Measurements from ENCODE around the gene RFLNA.

Gene RFLNA

GRCh38 chr12:124336742-124337520, 42.0 kb downstream of the RFLNA start:
- no peak for DNase-seq (ENCODE audit: low read depth in 3 of 3)

GRCh38 chr12:124337622-124338021, 42.7 kb downstream of the RFLNA start:
- DNase-seq (ENCODE audit: low read depth in 3 of 3), result no peak

DNA sequence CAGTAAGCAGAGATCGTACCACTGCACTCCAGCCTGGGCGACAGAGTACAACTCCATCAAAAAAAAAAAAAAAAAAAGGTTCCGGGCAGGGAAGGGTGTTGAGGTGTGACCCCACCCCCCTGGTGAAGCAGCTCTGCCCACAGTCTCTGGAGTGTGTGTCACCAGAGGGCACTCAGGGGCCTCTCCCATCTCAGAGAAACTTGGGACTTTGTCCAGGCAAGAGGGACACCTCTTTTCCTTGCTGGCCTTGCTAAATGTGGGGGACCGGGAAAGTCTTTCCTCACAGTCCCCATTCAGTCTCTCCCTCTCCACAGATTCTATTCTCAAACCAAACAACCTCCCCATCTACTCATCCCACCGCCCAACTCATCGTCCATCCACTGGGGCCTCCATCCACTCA, 43.6 kb downstream of the RFLNA start:
- no peak for DNase-seq (ENCODE audit: low read depth in 3 of 3)

- no peak for DNase-seq (ENCODE audit: low read depth in 3 of 3)
Measured at GRCh38 chr12:124338876-124339603, 44.1 kb downstream of the RFLNA start.

DNA sequence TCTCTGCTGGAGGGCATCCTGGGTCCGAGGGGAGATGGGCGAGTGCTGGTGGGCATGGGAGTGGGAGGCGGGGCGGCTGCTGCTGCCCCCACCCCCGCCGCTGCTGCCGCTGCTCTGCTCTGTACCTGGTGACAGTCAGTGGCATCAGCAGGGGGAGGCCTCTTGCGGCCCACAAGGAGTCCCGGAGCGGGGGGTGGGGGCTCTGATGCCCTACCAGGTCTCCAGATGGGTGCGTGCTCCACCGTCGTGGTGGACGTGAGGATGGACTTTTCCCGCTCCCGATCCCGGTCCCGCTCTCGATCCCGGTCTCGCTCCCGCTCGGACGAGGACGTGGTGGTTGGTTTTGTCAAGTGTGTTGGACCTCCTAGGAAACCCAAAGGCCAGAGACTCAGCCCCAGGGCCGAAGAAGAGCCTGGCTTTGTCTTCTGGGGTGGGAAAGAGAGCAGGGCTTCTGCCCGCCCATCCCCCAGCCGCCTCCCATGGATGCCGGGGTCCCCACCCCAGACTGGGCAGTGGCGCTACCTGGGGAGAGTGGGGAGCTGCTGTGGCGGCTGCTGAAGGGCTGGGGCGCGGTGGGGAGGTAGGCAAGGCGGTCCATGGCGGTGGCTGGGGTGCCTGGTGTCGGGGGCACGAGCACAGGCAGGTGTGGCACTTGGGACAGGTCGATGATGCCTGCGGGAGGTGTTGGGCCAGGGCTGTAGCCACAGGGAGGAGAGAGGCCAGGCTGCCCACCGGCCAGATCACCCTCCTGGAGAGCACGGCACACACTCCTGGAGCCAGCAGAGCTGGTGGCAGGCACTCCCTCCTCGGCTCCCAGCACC, 45.4 kb downstream of the RFLNA start:
- no peak for DNase-seq (ENCODE audit: low read depth in 3 of 3)

DNA sequence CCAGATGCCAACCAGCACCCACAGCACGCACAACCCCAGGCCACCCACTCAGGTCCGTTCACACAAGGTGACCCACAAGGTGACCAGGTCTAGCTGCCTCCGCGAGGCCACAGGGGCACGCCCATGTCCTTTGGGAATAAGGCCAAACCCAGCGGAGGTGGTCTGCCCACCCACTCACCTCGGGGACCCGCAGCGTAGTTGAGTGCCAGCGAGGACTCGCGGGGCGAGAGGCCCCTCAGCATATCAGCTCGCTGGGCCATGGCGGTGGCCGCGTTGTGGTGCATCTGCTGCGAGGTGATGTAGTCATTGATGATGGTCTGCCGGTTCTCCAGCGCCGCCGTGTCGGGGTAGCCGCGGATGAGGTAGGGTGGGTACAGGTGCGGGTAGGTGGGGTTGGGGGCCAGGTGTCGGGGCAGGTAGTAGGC, 46.8 kb downstream of the RFLNA start:
- DNase-seq (ENCODE audit: low read depth in 3 of 3), result no peak

DNA sequence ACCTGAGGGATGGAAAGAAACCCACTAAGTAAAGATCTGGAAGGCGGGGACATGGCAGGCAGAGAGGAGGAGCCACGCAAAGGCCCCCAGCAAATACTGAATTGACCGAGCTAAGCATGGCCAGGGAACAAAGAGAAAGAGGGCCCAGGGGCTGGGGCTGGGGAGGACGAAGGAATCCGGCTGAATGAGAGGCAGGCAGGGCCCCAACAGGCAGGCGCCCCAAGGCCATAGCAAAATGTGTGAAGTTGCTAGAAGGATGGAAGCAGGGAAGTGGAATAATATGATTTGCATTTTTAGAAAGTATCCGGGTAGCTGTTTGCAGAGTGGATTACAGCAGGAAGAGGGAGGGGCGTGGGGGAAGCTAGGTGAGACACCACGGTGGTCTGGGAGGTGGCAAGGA, 49.1 kb downstream of the RFLNA start:
- no peak for DNase-seq (ENCODE audit: low read depth in 3 of 3)

DNA sequence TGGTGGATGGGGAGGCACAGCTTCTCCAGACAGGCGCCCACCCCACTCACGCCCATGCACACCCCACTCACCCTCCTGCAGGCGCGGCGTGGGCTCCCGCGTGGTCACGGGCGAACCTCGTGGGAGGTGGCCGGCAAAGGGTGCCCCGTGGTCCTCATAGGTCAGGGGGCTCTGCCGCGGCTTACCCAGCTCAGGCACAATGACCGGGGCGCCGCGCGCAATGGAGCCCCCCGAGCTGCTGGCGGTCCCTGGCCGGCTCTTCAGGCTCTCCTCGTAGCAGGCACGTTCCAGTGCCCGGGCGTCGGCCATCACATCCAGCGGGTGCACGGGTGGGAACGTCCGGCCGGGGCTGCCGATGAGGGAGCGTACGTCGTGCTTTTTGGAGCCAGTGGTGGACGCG, 49.6 kb downstream of the RFLNA start:
- no peak for DNase-seq (ENCODE audit: low read depth in 3 of 3)

- no peak for DNase-seq (ENCODE audit: low read depth in 3 of 3)
Measured at GRCh38 chr12:124345795-124346194, 50.9 kb downstream of the RFLNA start.

GRCh38 chr12:124346425-124347168, 51.7 kb downstream of the RFLNA start:
- DNase-seq (ENCODE audit: low read depth in 3 of 3), result no peak

- no peak for DNase-seq (ENCODE audit: low read depth in 3 of 3)
Measured at GRCh38 chr12:124347335-124347734, 52.4 kb downstream of the RFLNA start.

GRCh38 chr12:124347805-124348658, 53.1 kb downstream of the RFLNA start:
- peak in 2 of 3 experiments; percentile 10 to 12 for DNase-seq (ENCODE audit: low read depth in 3 of 3)

GRCh38 chr12:124348659-124349380, 53.9 kb downstream of the RFLNA start:
- DNase-seq (ENCODE audit: low read depth in 3 of 3), result no peak

DNA sequence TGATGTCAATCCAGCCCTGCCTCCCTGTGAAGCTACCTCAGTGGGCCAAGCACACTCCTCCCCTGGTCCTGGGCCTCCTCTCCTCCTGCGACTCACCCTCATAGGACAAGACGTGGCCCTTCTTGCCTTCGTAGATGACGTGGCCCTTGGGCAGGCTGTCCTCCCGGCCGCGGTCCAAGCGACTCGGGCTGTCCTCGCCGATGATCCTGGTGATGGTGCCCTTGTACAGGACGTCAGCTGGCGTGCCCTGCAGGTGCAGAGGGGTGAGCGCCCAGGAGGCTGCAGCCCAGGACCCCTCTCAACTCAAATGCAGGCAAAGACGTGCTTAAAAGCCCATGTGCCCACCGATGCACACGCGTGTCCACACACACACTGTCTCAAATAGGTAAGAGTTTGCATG, 55.6 kb downstream of the RFLNA start:
- no peak for DNase-seq (ENCODE audit: low read depth in 3 of 3)

- no peak for DNase-seq (ENCODE audit: low read depth in 3 of 3)
Measured at GRCh38 chr12:124351422-124351821, 56.5 kb downstream of the RFLNA start.

GRCh38 chr12:124352257-124352656, 57.4 kb downstream of the RFLNA start:
- no peak for DNase-seq (ENCODE audit: low read depth in 3 of 3)

DNA sequence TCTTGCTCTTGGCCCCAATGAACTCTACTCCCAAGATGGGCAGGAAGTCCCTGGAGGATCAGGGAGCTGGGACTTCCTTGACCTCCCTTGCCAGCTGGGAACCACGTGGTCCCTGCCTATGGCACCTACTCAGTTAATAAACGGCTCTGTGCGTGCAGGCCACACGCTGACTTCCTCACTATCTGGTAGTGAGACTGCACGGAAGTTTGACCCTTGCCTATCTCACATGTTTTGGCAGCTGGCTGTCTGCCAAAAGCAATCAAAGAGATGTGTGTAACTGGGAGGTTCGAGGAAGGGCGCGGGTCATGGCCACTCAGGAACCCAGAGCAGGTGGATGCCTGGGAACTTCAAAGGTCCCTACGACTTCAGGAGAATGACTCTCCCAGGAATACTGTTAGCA, 57.9 kb downstream of the RFLNA start:
- DNase-seq (ENCODE audit: low read depth in 3 of 3), result no peak

- DNase-seq (ENCODE audit: low read depth in 3 of 3), result no peak
Measured at GRCh38 chr12:124354400-124354799, 59.5 kb downstream of the RFLNA start.

DNA sequence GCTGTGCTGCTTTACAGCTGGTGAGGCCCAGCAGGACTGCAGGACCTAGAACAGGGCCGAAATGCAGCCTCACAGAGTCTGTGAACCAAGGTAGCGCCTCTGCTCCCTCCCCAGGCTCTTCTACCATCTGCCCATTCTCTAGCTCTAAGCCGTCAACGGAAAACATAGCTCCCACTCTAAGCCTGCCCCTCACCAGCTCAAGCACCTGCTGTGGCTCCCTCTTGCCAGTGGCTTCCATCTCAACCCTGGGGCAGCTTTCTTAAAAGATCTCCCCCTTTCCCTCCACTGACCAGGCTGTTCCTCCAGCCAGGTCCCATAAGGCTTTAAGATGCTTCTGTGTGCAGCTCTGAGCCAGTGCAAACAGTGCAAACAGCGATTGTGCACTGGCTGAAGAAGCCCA, 61.3 kb downstream of the RFLNA start:
- no peak for DNase-seq (ENCODE audit: low read depth in 3 of 3)

GRCh38 chr12:124357616-124358015, 62.7 kb downstream of the RFLNA start:
- no peak for DNase-seq (ENCODE audit: low read depth in 3 of 3)
